Choroid plexus epithelial cell (primary cell): ENCODE data around the gene EPB41L4A.
"Not testable (repeated sequence)": the region's sequence is repeated elsewhere in the genome, so short reads cannot be mapped to it uniquely, and the experiment has no call there.

Experiments used
- DNase-seq: peaks from one replicate; pipeline ENCODE4 v3.0.0-alpha.2; 2010; ENCODE audit warnings: low read depth
- H3K4me3 ChIP-seq: 2 replicates; pipeline ENCODE4 v1.5.1; 2011; ENCODE audit warnings: low read depth, mild to moderate bottlenecking, control low read depth, low read length, moderate library complexity
- CTCF ChIP-seq: conservative IDR thresholded peaks from 2 replicates; pipeline ENCODE4 v1.5.1; 2011; ENCODE audit warnings: low read depth, mild to moderate bottlenecking, control low read depth, inconsistent platforms, low read length, moderate library complexity

EPB41L4A gene

GRCh38 chr5:112372543-112372942, 46.5 kb downstream of the EPB41L4A start:
- H3K4me3 ChIP-seq: no peak overlapping the region
- peak; percentile 5 for DNase-seq
- no peak for TF ChIP-seq CTCF

GRCh38 chr5:112371067-112371466, 48.0 kb downstream of the EPB41L4A start:
- no peak for DNase-seq
- H3K4me3 ChIP-seq: no peak overlapping the region
- TF ChIP-seq CTCF: no peak

- no peak overlapping the region for H3K4me3 ChIP-seq
- DNase-seq: no peak
- no peak for TF ChIP-seq CTCF
Observed at GRCh38 chr5:112367400-112367799, 51.7 kb downstream of the EPB41L4A start.

- TF ChIP-seq CTCF: peak; percentile 41
- DNase-seq: peak; percentile 13
- H3K4me3 ChIP-seq: no peak overlapping the region
Observed at GRCh38 chr5:112366987-112367386, 52.1 kb downstream of the EPB41L4A start.

- H3K4me3 ChIP-seq, DNase-seq: not testable (repeated sequence)
Observed at GRCh38 chr5:112360740-112361139, 58.3 kb downstream of the EPB41L4A start.

GRCh38 chr5:112356178-112356956, 62.7 kb downstream of the EPB41L4A start:
- no peak overlapping the region for H3K4me3 ChIP-seq
- TF ChIP-seq CTCF: no peak
- no peak for DNase-seq

- TF ChIP-seq CTCF: no peak
- DNase-seq: peak; percentile 2
- no peak overlapping the region for H3K4me3 ChIP-seq
Observed at GRCh38 chr5:112355058-112355685, 63.9 kb downstream of the EPB41L4A start.
